Measurements from ENCODE around the gene CIB4.

DNA sequence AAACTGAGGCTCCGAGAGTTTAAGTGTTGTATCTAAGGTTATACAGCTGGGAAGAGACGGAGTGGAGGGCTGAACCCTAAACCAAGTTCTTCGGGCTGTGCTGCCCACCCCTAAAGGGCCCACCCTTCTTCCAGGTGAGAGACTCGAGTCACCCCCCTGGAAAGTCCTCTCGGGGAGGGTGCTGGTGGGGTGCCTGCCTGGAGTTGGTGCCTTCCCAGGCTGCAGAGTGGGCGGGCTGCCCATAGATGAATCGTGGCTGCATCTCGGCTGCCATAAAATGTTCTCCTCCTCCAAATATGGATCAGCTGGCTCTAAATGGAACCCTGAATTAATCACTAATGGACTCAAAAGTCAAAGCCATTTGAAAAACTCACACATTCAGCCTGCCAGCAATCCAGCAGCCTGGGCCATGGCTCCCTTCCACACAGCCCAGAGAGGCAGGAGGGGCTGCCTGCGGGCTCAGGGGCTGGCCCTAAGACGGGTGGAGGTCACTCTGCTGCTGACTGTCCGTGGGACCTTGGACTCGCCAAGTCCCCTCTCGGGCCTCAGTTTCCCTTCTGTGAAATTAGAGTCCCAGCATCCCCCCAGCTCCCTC is 7.7 kb downstream of the CIB4 start:
- no peak for TF ChIP-seq EZH2 (IDR thresholded peaks at IDR 0.05; ENCODE audit: insufficient read depth, poor library complexity, severe bottlenecking)
- TF ChIP-seq EZH2phosphoT487 (IDR thresholded peaks at IDR 0.05; ENCODE audit: insufficient read depth, low read depth), result no peak

Data from GM23248 (cell line).